Measurements from ENCODE around the gene FGGY.
"Not testable (repeated sequence)": the region's sequence is repeated elsewhere in the genome, so short reads cannot be mapped to it uniquely, and the experiment has no call there.

Gene FGGY

DNA sequence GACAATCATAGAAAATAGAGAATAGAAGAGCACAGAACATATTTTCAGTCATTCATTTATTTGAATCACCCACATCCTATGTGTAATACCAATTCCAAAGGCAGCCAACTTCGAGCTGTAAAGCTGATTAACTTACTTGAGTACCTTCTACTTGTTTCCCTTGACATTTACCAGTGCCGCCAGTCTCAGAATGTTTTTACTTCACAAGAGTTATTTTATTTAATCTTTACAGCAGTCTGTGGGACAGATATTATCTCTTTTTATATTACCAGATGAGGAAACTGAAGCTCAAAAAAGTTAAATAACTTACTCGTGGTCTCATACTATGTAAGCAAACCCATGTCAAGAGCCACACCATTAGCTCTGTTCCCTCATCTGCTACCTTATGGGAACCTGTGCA is 56.6 kb downstream of the FGGY start:
- H3K9me3 ChIP-seq (ENCODE audit: insufficient read depth, low read length, severe bottlenecking): no peaks in the 10 kb centered on the region
- no peaks in the 10 kb centered on the region for H4K20me1 ChIP-seq (ENCODE audit: insufficient read depth, low read length)
- no peaks in the 10 kb centered on the region for H3K27me3 ChIP-seq (ENCODE audit: insufficient read depth, low read length, poor library complexity)
- H3K27ac ChIP-seq (ENCODE audit: low read length): no peak overlapping the region
- no peak overlapping the region for H2AFZ ChIP-seq (ENCODE audit: low read depth, low read length)
- no peak overlapping the region for H3K9ac ChIP-seq (ENCODE audit: low read depth, low read length)
- no peaks in the 10 kb centered on the region for H3K79me2 ChIP-seq (ENCODE audit: insufficient read depth, low read length)
- H3K4me3 ChIP-seq (ENCODE audit: low read depth in 1 of 2, low read length in 2 of 2): no peak overlapping the region
- no peaks in the 10 kb centered on the region for H3K4me1 ChIP-seq (ENCODE audit: insufficient read depth, low read length)
- H3K36me3 ChIP-seq (ENCODE audit: insufficient read depth, low read length): no peaks in the 10 kb centered on the region; the same call in 1 of the 2 replicates
- no peak for TF ChIP-seq EZH2 (IDR thresholded peaks at IDR 0.05; ENCODE audit: borderline replicate concordance, low read depth, low read length, severe bottlenecking)
- TF ChIP-seq, protein P1, sequence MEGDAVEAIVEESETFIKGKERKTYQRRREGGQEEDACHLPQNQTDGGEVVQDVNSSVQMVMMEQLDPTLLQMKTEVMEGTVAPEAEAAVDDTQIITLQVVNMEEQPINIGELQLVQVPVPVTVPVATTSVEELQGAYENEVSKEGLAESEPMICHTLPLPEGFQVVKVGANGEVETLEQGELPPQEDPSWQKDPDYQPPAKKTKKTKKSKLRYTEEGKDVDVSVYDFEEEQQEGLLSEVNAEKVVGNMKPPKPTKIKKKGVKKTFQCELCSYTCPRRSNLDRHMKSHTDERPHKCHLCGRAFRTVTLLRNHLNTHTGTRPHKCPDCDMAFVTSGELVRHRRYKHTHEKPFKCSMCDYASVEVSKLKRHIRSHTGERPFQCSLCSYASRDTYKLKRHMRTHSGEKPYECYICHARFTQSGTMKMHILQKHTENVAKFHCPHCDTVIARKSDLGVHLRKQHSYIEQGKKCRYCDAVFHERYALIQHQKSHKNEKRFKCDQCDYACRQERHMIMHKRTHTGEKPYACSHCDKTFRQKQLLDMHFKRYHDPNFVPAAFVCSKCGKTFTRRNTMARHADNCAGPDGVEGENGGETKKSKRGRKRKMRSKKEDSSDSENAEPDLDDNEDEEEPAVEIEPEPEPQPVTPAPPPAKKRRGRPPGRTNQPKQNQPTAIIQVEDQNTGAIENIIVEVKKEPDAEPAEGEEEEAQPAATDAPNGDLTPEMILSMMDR (IDR thresholded peaks at IDR 0.05; ENCODE audit: borderline replicate concordance, extremely low read depth, low read length, poor library complexity, severe bottlenecking): no peak
- H3K4me2 ChIP-seq (ENCODE audit: insufficient read depth, low read length): no peak overlapping the region
- no peak for ATAC-seq (ENCODE audit: insufficient read depth, low read depth)
- no peak for DNase-seq

DNA sequence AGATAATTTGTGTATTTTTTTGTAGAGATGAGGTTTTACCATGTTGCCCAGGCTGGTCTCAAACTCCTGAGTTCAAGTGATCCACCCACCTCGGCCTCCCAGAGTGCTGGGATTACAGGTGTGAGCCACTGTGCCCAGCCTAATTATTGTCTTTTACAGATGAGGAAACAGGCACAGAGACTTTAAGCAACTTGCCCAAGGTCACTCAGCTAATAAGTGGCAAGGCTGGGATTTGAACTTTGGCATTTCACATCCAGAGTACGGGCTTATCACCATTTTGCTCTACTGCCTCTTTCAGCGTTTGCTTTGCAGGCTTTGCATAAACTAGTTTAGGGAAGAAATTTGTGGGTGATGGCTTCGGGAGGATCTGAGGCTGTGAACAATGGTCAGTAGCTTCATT is 57.3 kb downstream of the FGGY start:
- not testable (repeated sequence) for H3K4me1 ChIP-seq (ENCODE audit: insufficient read depth, low read length); H3K27ac ChIP-seq (ENCODE audit: low read length); H3K4me3 ChIP-seq (ENCODE audit: low read depth in 1 of 2, low read length in 2 of 2); H3K9ac ChIP-seq (ENCODE audit: low read depth, low read length); H3K27me3 ChIP-seq (ENCODE audit: insufficient read depth, low read length, poor library complexity); H4K20me1 ChIP-seq (ENCODE audit: insufficient read depth, low read length); DNase-seq; H3K9me3 ChIP-seq (ENCODE audit: insufficient read depth, low read length, severe bottlenecking); H3K79me2 ChIP-seq (ENCODE audit: insufficient read depth, low read length); H3K36me3 ChIP-seq (ENCODE audit: insufficient read depth, low read length); ATAC-seq (ENCODE audit: insufficient read depth, low read depth); H3K4me2 ChIP-seq (ENCODE audit: insufficient read depth, low read length); H2AFZ ChIP-seq (ENCODE audit: low read depth, low read length)

GRCh38 chr1:59354709-59355337 is 57.9 kb downstream of the FGGY start:
- no peak overlapping the region for H3K4me2 ChIP-seq (ENCODE audit: insufficient read depth, low read length)
- DNase-seq: no peak
- H3K27ac ChIP-seq (ENCODE audit: low read length): no peak overlapping the region
- no peaks in the 10 kb centered on the region for H3K4me1 ChIP-seq (ENCODE audit: insufficient read depth, low read length)
- H3K4me3 ChIP-seq (ENCODE audit: low read depth in 1 of 2, low read length in 2 of 2): no peak overlapping the region
- no peaks in the 10 kb centered on the region for H3K79me2 ChIP-seq (ENCODE audit: insufficient read depth, low read length)
- no peak for ATAC-seq (ENCODE audit: insufficient read depth, low read depth)
- H3K27me3 ChIP-seq (ENCODE audit: insufficient read depth, low read length, poor library complexity): no peaks in the 10 kb centered on the region
- no peaks in the 10 kb centered on the region for H4K20me1 ChIP-seq (ENCODE audit: insufficient read depth, low read length)
- no peaks in the 10 kb centered on the region for H3K9me3 ChIP-seq (ENCODE audit: insufficient read depth, low read length, severe bottlenecking)
- TF ChIP-seq EZH2 (IDR thresholded peaks at IDR 0.05; ENCODE audit: borderline replicate concordance, low read depth, low read length, severe bottlenecking): no peak
- TF ChIP-seq, protein P1 (IDR thresholded peaks at IDR 0.05; ENCODE audit: borderline replicate concordance, extremely low read depth, low read length, poor library complexity, severe bottlenecking): no peak
- no peaks in the 10 kb centered on the region; the same call in 1 of the 2 replicates for H3K36me3 ChIP-seq (ENCODE audit: insufficient read depth, low read length)
- H3K9ac ChIP-seq (ENCODE audit: low read depth, low read length): no peak overlapping the region
- no peak overlapping the region for H2AFZ ChIP-seq (ENCODE audit: low read depth, low read length)

- H3K27me3 ChIP-seq (ENCODE audit: insufficient read depth, low read length, poor library complexity): no peaks in the 10 kb centered on the region
- no peaks in the 10 kb centered on the region for H4K20me1 ChIP-seq (ENCODE audit: insufficient read depth, low read length)
- no peaks in the 10 kb centered on the region for H3K9me3 ChIP-seq (ENCODE audit: insufficient read depth, low read length, severe bottlenecking)
- no peak overlapping the region for H3K4me3 ChIP-seq (ENCODE audit: low read depth in 1 of 2, low read length in 2 of 2)
- no peak overlapping the region for H3K4me2 ChIP-seq (ENCODE audit: insufficient read depth, low read length)
- no peaks in the 10 kb centered on the region; the same call in 1 of the 2 replicates for H3K36me3 ChIP-seq (ENCODE audit: insufficient read depth, low read length)
- TF ChIP-seq, protein P1 (IDR thresholded peaks at IDR 0.05; ENCODE audit: borderline replicate concordance, extremely low read depth, low read length, poor library complexity, severe bottlenecking): no peak
- no peak for TF ChIP-seq EZH2 (IDR thresholded peaks at IDR 0.05; ENCODE audit: borderline replicate concordance, low read depth, low read length, severe bottlenecking)
- no peaks in the 10 kb centered on the region for H3K4me1 ChIP-seq (ENCODE audit: insufficient read depth, low read length)
- H3K79me2 ChIP-seq (ENCODE audit: insufficient read depth, low read length): no peaks in the 10 kb centered on the region
- no peak overlapping the region for H3K9ac ChIP-seq (ENCODE audit: low read depth, low read length)
- ATAC-seq (ENCODE audit: insufficient read depth, low read depth) (no peak), DNase-seq (no peak)
- no peak overlapping the region for H3K27ac ChIP-seq (ENCODE audit: low read length)
- H2AFZ ChIP-seq (ENCODE audit: low read depth, low read length): no peak overlapping the region
Observed at GRCh38 chr1:59355361-59355760, 58.5 kb downstream of the FGGY start.

All from DND-41 (cell line).